HepG2 (cell line): ENCODE measurements around the gene LRP5. TPM values are rescaled to one million over a fixed set of nuclear protein-coding genes. Genes with fewer than 3 reads are reported as not detected.
A peak's percentile ranks its signal among the peaks of the same experiment; 100 is the strongest.

Experiments used
- ADNP ChIP-seq: sonication (generic); formaldehyde crosslinking; IDR thresholded peaks from 2 replicates; pipeline ENCODE4 v1.4.0; 2020; ENCODE audit warnings: missing genetic modification reagents
- AFF4 ChIP-seq: sonication (generic); formaldehyde crosslinking; IDR thresholded peaks from 2 replicates; pipeline ENCODE4 v1.4.0; 2020; ENCODE audit warnings: missing genetic modification reagents
- ARID2 ChIP-seq: sonication (generic); formaldehyde crosslinking; IDR thresholded peaks from 2 replicates; pipeline ENCODE4 v1.8.1; 2022; ENCODE audit warnings: mild to moderate bottlenecking, missing genetic modification reagents, borderline replicate concordance
- ARID4A ChIP-seq: sonication (generic); formaldehyde crosslinking; IDR thresholded peaks from 2 replicates; pipeline ENCODE4 v1.5.0; 2020; ENCODE audit warnings: mild to moderate bottlenecking, missing genetic modification reagents, borderline replicate concordance
- ATAD3A ChIP-seq: sonication (generic); formaldehyde crosslinking; IDR thresholded peaks from 2 replicates; pipeline ENCODE4 v1.4.0; 2020; ENCODE audit warnings: missing genetic modification reagents
- ATF4 ChIP-seq, 2 experiments: fragments of 450-650 bp in 1 of 2; sonication (generic) in 1 of 2; formaldehyde crosslinking; IDR thresholded peaks; 2 replicates each; pipeline versions ENCODE4 v1.5.0 to v1.8.0; 2020 to 2022; ENCODE audit warnings: mild to moderate bottlenecking in 1 of 2, missing genetic modification reagents in 1 of 2
- ATM ChIP-seq: fragments of 450-650 bp; IDR thresholded peaks from 2 replicates; pipeline ENCODE4 v1.7.1; 2017; ENCODE audit warnings: mild to moderate bottlenecking, borderline replicate concordance
- HNF4G ChIP-seq, 2 experiments: sonication (generic) in 1 of 2; formaldehyde crosslinking in 1 of 2; IDR thresholded peaks; 2 replicates each; pipeline versions ENCODE4 v1.4.0 to v1.6.1; 2011 to 2020; ENCODE audit warnings: borderline replicate concordance in 2 of 2, low read depth in 2 of 2, mild to moderate bottlenecking in 2 of 2, low read length in 1 of 2, missing genetic modification reagents in 1 of 2, moderate library complexity in 1 of 2
- KDM6A ChIP-seq: IDR thresholded peaks from 2 replicates; pipeline ENCODE4 v1.6.1; 2016; ENCODE audit warnings: low read depth
- MTA3 ChIP-seq: sonication (generic); formaldehyde crosslinking; IDR thresholded peaks from 2 replicates; pipeline ENCODE4 v1.4.0; 2020; ENCODE audit warnings: missing genetic modification reagents
- NFYC ChIP-seq: IDR thresholded peaks from 2 replicates; pipeline ENCODE4 v1.6.1; 2016; ENCODE audit warnings: missing genetic modification reagents, missing compliant biosample characterization
- PHF8 ChIP-seq: sonication (generic); formaldehyde crosslinking; IDR thresholded peaks from 2 replicates; pipeline ENCODE4 v1.5.0; 2020; ENCODE audit warnings: missing genetic modification reagents
- RBAK ChIP-seq: sonication (generic); formaldehyde crosslinking; IDR thresholded peaks from 2 replicates; pipeline ENCODE4 v1.5.1; 2020; ENCODE audit warnings: mild to moderate bottlenecking, missing genetic modification reagents
- SIX4 ChIP-seq: sonication (generic); formaldehyde crosslinking; IDR thresholded peaks from 2 replicates; pipeline ENCODE4 v1.4.0; 2020; ENCODE audit warnings: missing genetic modification reagents
- SP5 ChIP-seq: IDR thresholded peaks from 2 replicates; pipeline ENCODE4 v1.6.1; 2016; ENCODE audit warnings: low read depth, borderline replicate concordance
- TCF12 ChIP-seq, 2 experiments: fragments of 450-650 bp in 1 of 2; sonication (generic) in 1 of 2; formaldehyde crosslinking in 1 of 2; IDR thresholded peaks; 2 replicates each; pipeline versions ENCODE4 v1.6.1 to v1.8.0; 2017 to 2022; ENCODE audit warnings: antibody characterized with exemption in 1 of 2, mild to moderate bottlenecking in 1 of 2, missing genetic modification reagents in 1 of 2, moderate library complexity in 1 of 2
- TEAD2 ChIP-seq: sonication (generic); formaldehyde crosslinking; IDR thresholded peaks from 2 replicates; pipeline ENCODE4 v1.9.0; 2021; ENCODE audit warnings: missing genetic modification reagents
- ZBTB7B ChIP-seq: sonication (generic); formaldehyde crosslinking; IDR thresholded peaks from 2 replicates; pipeline ENCODE4 v1.4.0; 2020; ENCODE audit warnings: missing genetic modification reagents
- ZNF205 ChIP-seq: IDR thresholded peaks from 2 replicates; pipeline ENCODE4 v1.6.1; 2018; ENCODE audit warnings: missing biosample characterization, missing genetic modification reagents
- ZNF850 ChIP-seq: sonication (generic); formaldehyde crosslinking; conservative IDR thresholded peaks from 2 replicates; pipeline ENCODE4 v1.9.0; 2021; ENCODE audit warnings: mild to moderate bottlenecking, missing genetic modification reagents
- ZSCAN20 ChIP-seq: sonication (generic); formaldehyde crosslinking; IDR thresholded peaks from 2 replicates; pipeline ENCODE4 v1.4.0; 2020; ENCODE audit warnings: missing genetic modification reagents, mild to moderate bottlenecking, borderline replicate concordance
- ZSCAN31 ChIP-seq: sonication (generic); formaldehyde crosslinking; IDR thresholded peaks from 2 replicates; pipeline ENCODE4 v1.5.0; 2020; ENCODE audit warnings: low read depth, mild to moderate bottlenecking, missing genetic modification reagents
- polyA plus RNA-seq, 8 experiments: library from polyadenylated mRNA; depleted of rRNA in 3 of 8; stranded (reverse) in 7 of 8; unstranded in 1 of 8; fragments of >200 nt; fragmentation: Illumina TruSeq in 4 of 8; extraction: Trizol in 4 of 8; gene quantifications; 2 replicates each; pipeline versions ENCODE4 v1.2.1 to v1.2.3, GENCODE V29; 2011 to 2016; ENCODE audit warnings: low read depth in 4 of 8, missing spikeins in 1 of 8, mixed read lengths in 1 of 8; ENCODE audit not compliant: insufficient read depth in 1 of 8
- total RNA-seq, 5 experiments: library from RNA; depleted of rRNA; stranded (reverse); fragments of >200 nt; fragmentation: Illumina TruSeq; extraction: Trizol; gene quantifications; 2 replicates each; pipeline ENCODE4 v1.2.3, GENCODE V29; 2016; ENCODE audit warnings: low read depth in 1 of 5

The LRP5 gene
- total and polyA plus RNA-seq, 2 of the 13 experiments (the other 11 are each of a cell fraction or from before 2014, with no cell fraction given) = 40.4 to 64.0 TPM

- TF ChIP-seq AFF4 (CRISPR knock-in tag) (peak; percentile 61; the same call in 1 of the 2 replicates), ARID4A (peak; percentile 41; the same call in 1 of the 2 replicates), ATM (no peak), ADNP (CRISPR knock-in tag) (no peak), SP5 (no peak), ZSCAN31 (CRISPR knock-in tag) (peak; percentile 53; the same call in 1 of the 2 replicates), ZBTB7B (CRISPR knock-in tag) (no peak; the same call in 1 of the 2 replicates), ARID2 (CRISPR knock-in tag) (no peak), SIX4 (no peak), TEAD2 (CRISPR knock-in tag) (no peak), ZSCAN20 (no peak), RBAK (CRISPR knock-in tag) (no peak), NFYC (CRISPR knock-in tag) (no peak), HNF4G (IDR thresholded peaks at IDR 0.05; ENCODE audit: borderline replicate concordance, low read depth, low read length) (no peak), HNF4G (CRISPR knock-in tag; IDR thresholded peaks at IDR 0.05; ENCODE audit: borderline replicate concordance, low read depth) (no peak), ATF4 (CRISPR knock-in tag; IDR thresholded peaks at IDR 0.05) (no peak), MTA3 (CRISPR knock-in tag) (no peak), PHF8 (CRISPR knock-in tag) (peak; percentile 25), ZNF205 (CRISPR knock-in tag) (no peak; the same call in 1 of the 2 replicates), KDM6A (CRISPR knock-in tag) (no peak), ATAD3A (CRISPR knock-in tag) (no peak), TCF12 (IDR thresholded peaks at IDR 0.05) (no peak), TCF12 (CRISPR knock-in tag; IDR thresholded peaks at IDR 0.05) (no peak), ZNF850 (CRISPR knock-in tag) (no peak)
Observed at GRCh38 chr11:68313574-68314202, 1.3 kb downstream of the LRP5 start (continued).
